Coronary artery (tissue), 2 donors: Measurements from ENCODE around the gene TUBGCP6.

Experiments used
- DNase-seq: peaks from one replicate; pipeline ENCODE4 v3.0.0-alpha.2; 2017; ENCODE audit warnings: low spot score
- H3K27ac ChIP-seq, 2 donors: fragments of 200-600 bp; sonication (generic); one replicate each; pipeline ENCODE4 v1.5.1; 2016 to 2019
- H3K4me3 ChIP-seq: fragments of 200-600 bp; sonication (generic); 2 replicates; pipeline ENCODE4 v1.5.1; 2016; ENCODE audit warnings: mild to moderate bottlenecking, moderate library complexity
- CTCF ChIP-seq: fragments of 200-600 bp; sonication (generic); IDR thresholded peaks from one replicate; pipeline ENCODE4 v1.5.1; 2019; ENCODE audit warnings: antibody characterized with exemption

Gene TUBGCP6

GRCh38 chr22:50238755-50239154 lies 6.1 kb downstream of the TUBGCP6 start:
- no peak for DNase-seq
- no peak for TF ChIP-seq CTCF
- no peak overlapping the region for H3K4me3 ChIP-seq
- no peak overlapping the region for H3K27ac ChIP-seq

GRCh38 chr22:50236731-50237409 lies 8.0 kb downstream of the TUBGCP6 start:
- Histone ChIP-seq H3K27ac (no peak overlapping the region), H3K4me3 (no peak overlapping the region)
- no peak for DNase-seq
- TF ChIP-seq CTCF: no peak

- Histone ChIP-seq H3K27ac (no peak overlapping the region), H3K4me3 (no peak overlapping the region)
- no peak for TF ChIP-seq CTCF
- no peak for DNase-seq
These were observed 11.6 kb downstream of the TUBGCP6 start for GRCh38 chr22:50233223-50233622.

GRCh38 chr22:50232481-50233151 lies 12.2 kb downstream of the TUBGCP6 start:
- no peak for TF ChIP-seq CTCF
- H3K4me3 ChIP-seq: no peak overlapping the region
- H3K27ac ChIP-seq: no peak overlapping the region
- DNase-seq: no peak

- no peak for DNase-seq
- no peak overlapping the region for H3K27ac ChIP-seq
- no peak for TF ChIP-seq CTCF
- H3K4me3 ChIP-seq: no peak overlapping the region
These were observed 15.5 kb downstream of the TUBGCP6 start for GRCh38 chr22:50229370-50229769.

- Histone ChIP-seq H3K27ac (no peak overlapping the region), H3K4me3 (no peak overlapping the region)
- no peak for TF ChIP-seq CTCF
- DNase-seq: no peak
These were observed 16.5 kb downstream of the TUBGCP6 start for GRCh38 chr22:50228366-50228765.
